ENCODE measurements around the gene ATG101.
"Not testable (repeated sequence)": the region's sequence is repeated elsewhere in the genome, so short reads cannot be mapped to it uniquely, and the experiment has no call there.

ATG101 gene

DNA sequence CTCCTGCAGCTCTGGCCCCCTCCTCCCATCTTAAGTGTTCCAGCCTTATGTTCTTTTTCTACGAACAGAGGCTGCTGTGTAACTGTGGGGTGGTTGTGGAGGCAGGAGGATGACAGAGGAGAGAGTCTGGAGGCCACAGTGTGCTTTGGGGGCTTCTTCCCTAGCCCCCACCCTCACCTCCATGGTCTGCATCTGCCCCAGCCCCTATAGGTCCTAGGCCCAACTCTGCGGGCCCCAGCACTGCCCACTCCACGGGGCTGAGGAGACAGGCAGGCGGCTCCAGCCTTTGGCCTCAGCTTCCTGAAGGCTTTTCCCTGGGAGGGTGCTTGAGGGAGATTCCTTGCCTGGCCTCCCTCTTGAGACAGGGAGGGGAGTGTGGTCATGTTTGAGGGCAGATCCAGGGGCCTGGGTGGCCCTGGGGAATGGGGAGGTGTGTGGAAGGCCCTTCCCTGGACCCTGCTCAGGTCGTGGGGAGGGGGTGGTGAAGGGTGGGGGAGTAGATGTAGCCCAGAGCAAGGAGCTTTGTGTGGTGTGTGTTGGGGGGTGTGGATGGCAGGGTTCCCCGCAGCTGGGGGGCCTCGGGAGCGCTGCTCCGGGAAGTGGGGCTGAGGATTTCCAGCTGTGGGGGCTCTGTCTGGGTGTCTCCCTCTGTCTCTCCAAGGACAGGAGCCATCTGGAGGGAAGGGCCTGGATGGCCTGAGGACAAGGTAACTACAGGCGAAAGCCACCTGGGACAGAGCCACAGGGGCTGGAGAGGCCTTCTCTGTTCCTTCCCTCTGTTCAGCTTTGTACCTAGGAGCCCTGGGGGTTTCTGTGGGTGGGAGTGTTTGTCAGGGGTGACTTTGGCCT, 10.8 kb downstream of the ATG101 start:
- no peak for DNase-seq

DNA sequence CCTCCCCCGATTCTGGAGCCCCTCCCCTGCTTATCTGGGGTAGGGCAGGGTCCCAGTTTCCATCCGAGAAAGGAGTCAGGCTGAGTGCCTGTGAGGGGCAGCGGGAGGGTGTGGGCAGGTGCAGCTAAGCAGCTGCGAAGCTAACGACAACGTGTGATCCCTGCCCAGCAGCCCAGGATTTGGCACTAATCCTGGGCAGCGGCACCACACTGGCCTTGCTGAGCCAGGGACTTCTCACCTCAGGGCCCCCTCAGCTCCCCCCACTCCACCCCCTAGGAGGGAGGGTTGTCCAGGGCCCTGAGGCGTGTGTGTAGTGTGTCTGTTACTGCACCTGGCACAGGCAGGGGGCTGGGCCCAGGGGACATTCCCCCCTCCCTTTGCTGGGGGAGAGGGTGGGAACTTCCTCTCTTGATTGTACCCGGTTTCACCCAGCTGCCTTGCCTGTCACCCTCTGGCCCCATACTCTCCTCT, 11.5 kb downstream of the ATG101 start:
- peak; percentile 19 for DNase-seq

DNA sequence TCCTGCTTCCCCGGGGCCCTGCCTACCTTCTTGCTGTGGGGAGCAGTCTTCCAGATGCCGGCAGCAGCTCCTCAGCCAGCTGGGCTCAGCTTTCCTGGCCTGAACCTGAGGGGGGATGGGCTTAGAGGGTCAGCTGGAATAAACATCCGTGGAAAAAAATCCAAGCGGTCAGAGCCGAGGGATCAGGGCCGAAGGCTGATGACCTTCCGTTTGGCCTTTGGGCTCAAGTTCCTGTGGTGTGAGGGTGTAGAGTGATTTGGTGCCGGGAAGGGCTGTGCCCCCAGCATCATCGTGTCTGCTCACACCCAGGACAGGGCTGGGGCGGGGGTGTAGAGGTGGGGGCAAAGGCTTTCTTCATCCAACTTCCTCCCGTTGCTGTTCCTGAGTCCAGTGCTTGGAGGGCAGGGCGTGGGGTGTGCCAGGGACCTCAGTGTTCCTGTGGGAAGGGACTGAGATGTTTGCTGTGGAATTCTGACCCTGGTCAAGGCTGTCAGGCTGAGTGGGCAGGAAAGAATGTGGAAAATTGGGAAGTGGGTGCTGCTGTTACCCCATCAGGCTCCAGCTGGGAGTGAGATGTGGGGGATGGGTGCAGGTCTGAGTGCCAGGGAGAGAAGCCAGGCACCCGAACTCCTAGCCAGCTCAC, 12.4 kb downstream of the ATG101 start:
- no peak for DNase-seq

DNA sequence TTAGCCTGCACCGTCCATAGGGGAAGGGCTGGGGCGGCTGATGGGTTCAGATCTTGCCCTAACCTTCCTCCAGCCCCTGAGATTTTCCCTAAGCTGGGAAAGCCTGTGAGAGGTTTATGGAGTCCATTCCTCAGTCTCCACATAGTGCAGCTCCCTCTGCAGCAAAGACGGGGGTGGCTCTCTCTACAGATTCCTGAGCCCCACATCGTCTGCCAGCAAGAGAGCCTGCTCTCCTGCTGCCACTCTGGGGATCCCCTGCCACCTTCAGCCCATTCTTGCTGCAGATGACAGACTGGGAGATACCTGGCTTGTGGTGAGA, 12.8 kb downstream of the ATG101 start:
- DNase-seq = no peak

DNA sequence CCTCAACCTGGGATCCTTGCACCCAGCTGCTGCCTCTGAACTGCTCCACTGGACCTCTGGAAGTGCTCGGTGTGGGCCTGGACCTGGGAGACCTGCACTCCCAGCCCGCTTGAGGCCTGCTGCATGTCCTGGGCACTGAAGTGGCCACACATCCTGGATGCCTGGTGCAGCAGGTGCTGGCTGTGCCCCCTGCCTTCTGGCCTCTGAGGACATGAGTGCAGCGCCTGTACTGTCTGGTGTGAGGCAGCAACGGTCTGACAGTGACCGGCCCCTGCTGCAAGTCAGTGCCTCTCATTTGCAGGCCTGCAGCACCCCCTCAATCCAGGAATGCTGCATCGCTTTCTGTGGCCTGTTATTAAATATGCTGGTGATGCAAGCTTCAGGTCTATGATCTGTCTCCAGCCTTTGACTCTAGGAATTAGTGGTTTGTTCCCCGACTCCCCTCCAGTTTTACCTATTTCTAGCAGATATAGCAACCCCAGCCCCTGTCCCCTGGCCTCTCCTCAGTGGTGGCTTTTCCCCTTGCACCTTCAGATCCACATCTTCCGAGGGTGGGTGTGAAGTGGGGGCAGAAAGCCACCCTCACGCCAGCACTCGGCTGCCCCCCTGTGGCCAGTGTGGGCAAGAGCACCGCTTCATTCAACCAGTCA, 13.3 kb downstream of the ATG101 start:
- peak; percentile 72 for DNase-seq

DNA sequence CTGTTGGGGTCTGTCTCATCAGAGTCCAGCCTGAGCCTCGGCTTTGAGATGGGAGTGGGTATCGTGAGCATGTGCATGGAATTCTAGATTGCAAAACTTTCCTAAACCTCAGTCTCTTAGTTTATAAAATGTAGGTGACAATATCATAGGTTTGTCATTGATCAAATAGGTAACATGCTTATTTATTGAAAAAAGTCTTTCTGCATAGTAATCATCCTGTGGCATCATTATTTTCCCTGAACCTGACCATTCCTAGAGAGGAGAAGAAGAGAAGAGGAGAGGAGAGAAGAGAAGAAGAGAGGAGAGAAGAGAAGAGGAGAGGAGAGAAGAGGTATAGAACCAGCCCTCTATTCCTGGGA, 13.8 kb downstream of the ATG101 start:
- no peak for DNase-seq

DNA sequence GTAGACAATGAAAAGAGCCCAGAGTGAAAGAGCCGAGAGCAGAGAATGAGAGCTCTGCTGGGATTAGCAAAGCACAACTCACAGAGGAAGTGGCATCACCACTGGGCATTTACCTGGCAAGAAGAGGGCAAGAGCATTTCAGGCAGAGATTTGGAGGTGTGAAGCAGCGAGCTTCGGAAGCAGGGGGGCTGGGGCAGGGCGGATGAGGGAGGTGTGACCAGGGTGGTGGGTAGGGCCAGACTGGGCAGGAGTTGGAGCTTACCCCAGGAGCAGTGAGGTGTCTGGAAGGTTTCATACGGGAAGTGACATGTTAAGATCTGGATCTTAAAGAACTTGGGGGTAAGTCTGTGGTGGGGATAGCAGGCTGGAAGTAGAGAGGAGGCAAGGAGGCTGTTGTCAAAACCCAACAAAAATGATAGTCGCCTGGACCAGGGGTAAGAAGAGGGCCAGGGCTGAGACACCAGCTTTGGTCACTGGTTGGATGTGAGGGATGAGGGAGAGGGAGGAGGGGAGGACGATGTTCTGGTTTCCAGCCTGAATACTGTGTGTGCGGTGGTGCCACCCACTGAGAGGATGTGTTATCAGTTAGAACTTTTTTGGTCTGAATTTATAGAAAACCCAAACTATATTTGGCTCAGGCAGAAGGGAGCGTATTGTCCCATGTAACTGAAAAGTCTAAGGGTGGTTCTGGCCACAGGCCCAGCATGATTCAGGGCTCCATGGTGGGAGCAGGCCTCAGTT, 14.9 kb downstream of the ATG101 start:
- DNase-seq = no peak

DNA sequence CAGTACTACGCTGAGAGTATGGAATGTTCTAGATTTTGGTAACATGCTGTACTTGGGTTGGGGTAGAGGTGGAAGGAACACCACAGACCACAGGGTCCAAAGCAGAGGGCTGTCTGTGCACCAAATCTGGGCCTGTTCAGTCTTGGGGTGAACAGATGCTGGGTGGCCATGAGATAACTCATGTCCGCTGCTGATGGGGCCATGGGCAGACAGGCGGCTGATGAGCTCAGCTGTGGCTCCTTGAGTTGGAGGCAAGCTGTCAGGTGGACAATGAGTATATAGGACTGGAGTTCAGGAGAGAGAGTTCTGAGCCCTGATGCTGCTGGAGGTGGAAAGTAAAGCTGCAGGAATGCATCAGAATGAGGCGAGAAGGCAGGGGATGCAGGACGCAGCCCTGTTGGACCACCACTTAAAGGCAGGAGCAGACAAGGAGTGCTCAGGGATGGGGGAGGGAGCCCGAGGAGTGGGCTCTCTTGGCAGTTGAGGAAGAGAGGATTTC, 16.0 kb downstream of the ATG101 start:
- no peak for DNase-seq

DNA sequence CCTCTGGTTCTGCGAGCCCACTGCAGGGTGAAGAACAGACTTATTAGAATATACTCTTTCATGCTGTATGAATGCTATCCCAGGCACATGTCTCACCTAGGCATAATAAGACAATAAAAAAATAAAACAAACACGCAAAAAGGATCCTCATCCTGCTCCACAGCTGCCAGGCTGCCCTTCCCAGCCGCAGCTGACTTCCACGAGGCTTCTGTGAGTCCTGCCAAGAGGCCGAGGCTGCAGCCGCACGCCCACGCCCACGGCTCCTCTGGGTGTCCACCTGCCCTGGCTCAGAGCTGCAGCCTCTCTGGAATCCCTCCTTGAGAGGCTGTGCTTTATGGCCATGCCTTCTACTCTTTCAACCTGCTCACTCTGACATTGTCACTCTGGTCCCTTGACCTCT, 16.6 kb downstream of the ATG101 start:
- DNase-seq = no peak

DNA sequence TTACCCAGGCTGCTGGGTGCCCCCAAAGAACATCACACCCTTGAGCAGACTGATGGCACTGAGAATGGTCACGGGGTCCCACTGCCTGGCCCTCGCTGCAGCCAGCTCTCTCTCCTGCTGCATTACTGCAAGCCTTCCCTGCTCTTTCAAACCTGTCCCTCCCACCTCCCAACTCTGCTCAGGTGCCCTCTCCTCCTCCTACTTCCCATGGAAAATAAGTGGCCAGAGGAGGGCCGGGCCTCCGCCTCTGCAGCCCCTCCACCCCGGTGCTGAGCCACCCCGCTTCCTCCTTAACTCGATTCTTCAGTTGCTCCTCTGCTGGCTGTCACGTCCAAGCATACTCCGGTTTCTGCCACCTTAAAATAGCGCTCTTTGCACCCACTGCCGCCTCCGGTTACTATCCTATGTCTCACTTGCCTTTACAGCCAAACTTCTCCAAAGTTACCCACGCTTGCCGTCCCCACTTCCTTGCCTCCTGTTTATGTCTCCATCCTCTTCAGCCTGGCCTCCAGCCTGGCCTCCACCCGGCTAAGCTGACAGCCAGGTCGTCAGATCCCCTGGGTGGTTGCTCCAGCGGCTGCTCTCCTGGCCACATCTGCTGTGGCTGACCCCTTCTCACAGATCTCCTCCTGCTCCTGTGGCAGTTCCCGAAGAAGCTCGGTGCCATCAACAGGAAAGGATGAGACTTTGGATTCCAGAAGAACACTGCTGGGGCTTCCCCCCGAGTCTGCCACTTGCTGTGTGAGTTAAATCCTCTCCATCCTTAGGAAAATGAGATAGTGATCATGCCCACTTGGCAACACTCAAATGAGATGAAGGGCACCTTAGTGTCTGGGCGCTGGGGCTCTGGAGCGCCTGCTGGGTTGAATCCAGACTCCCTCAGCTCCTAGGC, 17.4 kb downstream of the ATG101 start:
- DNase-seq = no peak

DNA sequence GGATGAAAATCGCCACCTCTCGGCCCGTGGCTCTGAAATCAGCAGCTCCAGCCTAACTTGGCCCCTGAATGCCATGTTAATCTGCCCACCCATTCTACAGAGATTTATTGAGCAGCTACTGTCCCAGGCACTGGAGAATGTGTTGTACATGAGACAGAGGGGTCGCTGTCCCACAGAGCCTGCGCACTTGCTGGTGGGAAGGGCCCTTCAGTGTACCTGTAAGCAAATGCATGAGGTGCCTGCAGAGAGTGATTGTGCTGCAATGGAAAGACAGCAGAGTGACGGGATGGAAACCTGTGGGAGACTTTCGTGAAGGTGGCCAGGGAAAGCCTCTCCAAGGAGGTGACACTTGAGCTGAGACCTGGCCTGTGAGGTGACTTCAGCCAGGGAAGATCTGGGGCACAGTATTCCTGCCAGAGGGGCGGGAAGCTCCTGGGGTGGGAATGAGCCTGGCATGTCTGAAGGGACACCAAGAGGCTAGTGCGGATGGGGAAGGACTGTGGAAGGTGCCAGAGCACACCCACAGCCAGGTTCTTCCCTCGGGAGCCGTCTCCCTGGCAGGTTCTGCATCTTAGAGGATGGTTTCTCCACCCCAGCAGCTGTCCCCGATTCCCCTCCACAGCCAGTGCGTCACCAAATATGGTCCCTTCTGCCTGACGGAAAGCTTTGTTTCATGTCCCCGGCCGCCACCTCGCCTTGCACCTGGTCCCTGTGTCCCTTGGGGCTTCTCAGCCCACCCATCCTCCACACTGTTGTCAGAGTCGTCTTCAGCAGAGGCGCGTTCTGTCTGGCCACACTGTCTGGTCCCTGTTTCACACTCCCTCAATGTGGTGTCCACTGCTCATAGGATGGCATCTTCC, 18.4 kb downstream of the ATG101 start:
- DNase-seq = no peak

DNA sequence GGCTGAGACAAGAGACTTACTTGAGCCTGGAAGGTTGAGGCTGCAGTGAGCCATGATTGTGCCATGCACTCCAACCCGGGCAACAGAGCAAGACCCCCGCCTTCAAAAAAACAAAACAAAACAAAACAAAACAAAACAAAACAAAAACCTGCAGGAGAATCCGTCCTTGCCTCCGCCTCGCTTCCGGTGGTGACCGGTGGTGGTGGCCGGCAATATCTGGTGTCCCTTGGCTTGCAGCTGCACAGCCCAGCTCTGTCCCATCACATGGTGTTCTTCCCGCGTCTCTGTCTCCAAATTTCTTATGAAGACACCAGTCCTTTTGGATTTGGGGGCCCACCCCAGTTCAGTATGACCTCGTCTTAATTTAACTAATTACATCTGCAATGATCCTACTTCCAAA, 19.7 kb downstream of the ATG101 start:
- no peak for DNase-seq

DNA sequence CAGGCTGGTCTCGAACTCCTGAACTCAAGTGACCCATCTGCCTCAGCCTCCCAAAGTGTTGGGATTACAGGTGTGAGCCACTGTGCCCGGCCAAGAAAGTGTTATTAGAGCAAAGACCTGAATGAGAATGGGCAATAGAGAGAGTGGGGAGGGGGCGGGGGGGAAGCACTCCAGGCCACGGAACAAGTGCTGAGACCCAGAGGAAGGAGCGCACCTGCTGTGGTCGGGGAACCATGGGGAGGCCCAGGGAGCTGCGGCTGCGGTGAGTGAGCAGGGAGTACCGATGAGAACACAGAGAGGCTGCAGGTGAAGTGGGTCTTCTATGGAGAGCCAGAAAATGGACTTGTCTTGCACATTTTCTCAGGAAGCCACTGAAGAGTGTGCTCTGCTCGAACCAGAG, 20.5 kb downstream of the ATG101 start:
- DNase-seq = no peak

DNA sequence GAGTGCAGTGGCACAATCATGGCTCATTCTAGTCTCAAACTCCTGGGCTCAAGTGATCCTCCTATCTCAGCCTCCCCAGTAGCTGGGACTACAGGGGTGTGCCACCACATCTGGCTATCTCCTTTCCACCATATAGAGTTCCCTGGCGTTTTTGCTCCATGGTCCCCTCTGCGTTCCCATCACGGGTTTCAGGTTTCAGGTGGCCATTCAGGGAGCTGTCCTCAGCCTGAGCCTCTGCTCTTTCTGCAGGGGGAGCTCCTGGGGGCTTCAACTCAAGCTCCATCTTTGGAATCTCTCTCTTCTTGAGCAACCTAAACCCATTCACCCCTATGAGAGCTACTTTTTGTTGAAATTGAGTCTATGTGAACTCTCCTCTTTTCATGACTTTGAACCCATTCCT, 21.3 kb downstream of the ATG101 start:
- no peak for DNase-seq

DNA sequence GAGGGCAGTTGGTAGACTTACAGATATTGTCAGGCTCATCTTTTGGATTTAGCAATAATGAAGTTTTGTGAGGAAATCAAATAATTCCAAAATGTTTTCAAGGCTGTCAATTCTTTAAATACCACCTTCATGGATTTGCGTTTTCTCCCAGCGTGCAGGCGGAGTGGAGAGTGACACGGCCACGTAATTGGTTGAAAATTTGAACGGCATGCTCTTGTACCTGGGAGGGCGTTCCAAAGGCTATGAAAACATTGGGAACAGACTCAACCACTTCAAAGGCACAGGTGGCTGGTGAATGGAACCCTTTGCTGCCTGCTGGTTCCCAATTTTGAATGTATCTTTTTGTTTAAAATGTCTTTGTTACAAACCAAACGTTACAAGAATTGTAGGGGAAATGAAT, 22.1 kb downstream of the ATG101 start:
- DNase-seq = no peak

DNA sequence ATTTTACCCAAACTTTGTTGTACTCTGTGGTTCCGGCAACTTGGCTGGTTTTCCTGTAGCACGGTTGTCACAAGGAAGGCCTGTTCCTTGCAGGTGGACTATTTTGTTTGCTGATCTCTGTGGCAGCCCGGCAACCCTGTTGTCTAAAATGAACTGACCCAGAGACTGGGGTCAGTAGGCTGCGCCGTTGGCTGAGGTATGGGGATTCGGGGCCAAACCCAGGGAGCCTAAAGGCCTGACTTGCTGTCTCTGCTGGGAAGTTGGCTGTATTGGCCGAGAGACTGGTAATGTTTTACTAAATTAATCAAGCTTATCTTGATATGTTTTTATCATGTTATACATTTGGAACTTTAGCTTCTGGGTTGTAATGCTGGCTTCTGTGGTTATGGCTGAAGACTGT, 23.6 kb downstream of the ATG101 start:
- DNase-seq = no peak

DNA sequence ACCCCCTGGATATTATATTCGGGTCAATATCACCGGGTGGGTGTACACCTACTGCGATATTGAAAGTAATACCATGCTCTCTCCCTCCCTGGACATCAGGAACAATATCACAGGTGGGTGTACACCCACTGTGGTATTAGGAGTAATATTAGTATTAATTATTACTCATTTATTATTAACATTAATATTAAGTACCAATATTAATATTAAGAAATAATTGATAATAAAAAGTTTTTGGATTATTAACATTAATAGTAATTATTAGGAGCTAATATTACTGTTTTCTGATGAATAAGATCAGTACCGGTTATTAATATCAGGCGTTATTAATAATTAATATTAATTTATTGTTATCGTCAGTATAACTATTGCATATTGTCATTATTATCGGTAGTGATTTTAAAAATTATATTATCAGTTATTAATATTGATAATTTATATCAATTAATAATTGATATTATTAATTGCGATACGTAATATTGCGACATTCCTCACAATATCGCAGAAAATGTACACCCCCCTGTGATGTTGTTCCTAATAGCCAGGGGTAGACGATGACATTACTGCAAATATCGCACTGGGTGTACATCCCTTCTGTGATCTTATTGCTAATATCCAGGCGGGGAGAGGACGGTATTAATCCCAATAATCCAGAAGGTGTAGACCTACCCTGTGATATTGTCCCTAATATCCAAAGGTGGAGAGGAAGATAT, 26.7 kb downstream of the ATG101 start:
- DNase-seq = no peak

DNA sequence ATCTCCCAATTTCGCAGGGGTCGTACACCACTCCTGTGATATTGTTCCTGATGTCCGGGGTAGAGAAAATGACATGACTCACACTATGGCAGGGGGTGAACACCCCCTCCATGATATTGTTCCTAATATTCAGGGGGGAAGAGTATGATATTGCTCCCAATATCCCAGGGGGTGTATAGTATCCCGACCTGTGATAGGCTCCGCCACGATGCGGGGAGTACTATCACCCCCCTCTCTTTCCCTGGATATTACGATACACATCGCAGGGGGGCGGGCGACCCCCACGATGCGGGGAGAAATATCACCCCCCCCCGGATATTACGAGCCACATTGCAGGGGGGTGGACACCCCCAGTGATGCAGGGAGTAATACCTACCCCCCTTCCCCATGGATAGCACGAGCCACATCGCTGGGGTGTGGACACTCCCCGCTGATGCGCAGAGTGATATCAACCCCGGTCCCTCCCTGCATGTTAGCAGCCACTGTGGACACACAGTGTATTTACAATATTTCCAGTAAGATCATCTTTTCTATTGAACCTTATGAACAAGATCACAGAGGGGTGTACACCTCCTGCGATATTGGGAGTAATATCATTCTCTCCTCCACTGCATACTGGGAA, 27.4 kb downstream of the ATG101 start:
- no peak for DNase-seq

DNA sequence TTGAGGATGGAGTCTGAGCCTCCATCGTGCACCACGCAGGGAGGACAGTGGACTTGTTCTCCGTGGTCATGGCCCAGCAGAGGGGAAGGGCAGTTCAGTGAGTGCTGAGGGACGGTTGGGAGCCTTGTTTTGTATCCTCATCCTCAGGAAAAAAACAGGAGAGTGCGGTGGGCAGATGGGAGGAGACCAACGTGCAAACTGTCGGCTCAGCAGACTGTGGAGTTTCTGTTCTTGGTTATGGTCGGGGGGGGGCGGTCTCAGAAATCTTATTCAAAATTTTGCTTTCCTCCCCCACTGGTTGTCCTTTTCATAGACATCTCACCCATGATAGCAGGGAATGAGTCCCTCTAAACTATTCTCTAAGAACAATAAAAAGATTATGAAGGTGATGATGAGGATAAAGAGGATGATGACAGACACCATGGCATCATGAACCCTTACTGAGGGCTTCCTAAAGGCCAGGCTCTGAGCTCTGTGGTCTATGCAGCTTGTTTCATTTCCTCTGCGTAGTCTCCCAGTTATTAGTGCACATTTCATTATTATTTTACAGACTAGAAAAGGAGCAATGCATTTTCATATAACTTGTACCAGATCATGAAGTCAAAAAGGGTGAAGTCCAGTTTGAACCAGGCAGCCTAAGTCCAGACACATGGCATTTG, 34.8 kb downstream of the ATG101 start:
- DNase-seq = not testable (repeated sequence)

All from CD4-positive, alpha-beta T cell treated with Interleukin-12 subunit alpha and Interleukin-12 subunit beta, for 1 hour (primary cell).